ENCODE data around the gene BCL7C. TPM values are rescaled to one million over a fixed set of nuclear protein-coding genes. Genes with fewer than 3 reads are reported as not detected.

BCL7C gene
- total and polyA plus RNA-seq, 2 of the 13 experiments (the other 11 are each of a cell fraction or from before 2014, with no cell fraction given) = 17.7 to 33.8 TPM

GRCh38 chr16:30896889-30897733 lies 3.2 kb upstream of the BCL7C start (continued):
- TF ChIP-seq NR2F2 (IDR thresholded peaks at IDR 0.05; ENCODE audit: borderline replicate concordance, low read depth) (peak; percentile 44; the same call in 1 of the 2 replicates), ARNT2 (CRISPR knock-in tag; IDR thresholded peaks at IDR 0.05; ENCODE audit: low read depth) (no peak), ZNF552 (CRISPR knock-in tag; IDR thresholded peaks at IDR 0.05; ENCODE audit: borderline replicate concordance) (no peak), FOXJ3 (CRISPR knock-in tag; IDR thresholded peaks at IDR 0.05; ENCODE audit: borderline replicate concordance) (no peak), HDAC6 (IDR thresholded peaks at IDR 0.05; ENCODE audit: low read depth, low read length) (no peak), CENPT (CRISPR knock-in tag; IDR thresholded peaks at IDR 0.05; ENCODE audit: low read depth) (no peak), ZNF646 (CRISPR knock-in tag; IDR thresholded peaks at IDR 0.05) (no peak), KDM5A (IDR thresholded peaks at IDR 0.05; ENCODE audit: borderline replicate concordance, low read length) (no peak), DMAP1 (CRISPR knock-in tag; IDR thresholded peaks at IDR 0.05) (no peak), MAX (IDR thresholded peaks at IDR 0.05) (0 out of 2 replicates have a peak, but pooled peaks have one; percentile 34), SYNCRIP (IDR thresholded peaks at IDR 0.05; ENCODE audit: insufficient read depth, low read depth, low read length) (no peak), POLR2AphosphoS2 (IDR thresholded peaks at IDR 0.05; ENCODE audit: low read depth, low read length) (no peak)
- TF ChIP-seq, protein P1, sequence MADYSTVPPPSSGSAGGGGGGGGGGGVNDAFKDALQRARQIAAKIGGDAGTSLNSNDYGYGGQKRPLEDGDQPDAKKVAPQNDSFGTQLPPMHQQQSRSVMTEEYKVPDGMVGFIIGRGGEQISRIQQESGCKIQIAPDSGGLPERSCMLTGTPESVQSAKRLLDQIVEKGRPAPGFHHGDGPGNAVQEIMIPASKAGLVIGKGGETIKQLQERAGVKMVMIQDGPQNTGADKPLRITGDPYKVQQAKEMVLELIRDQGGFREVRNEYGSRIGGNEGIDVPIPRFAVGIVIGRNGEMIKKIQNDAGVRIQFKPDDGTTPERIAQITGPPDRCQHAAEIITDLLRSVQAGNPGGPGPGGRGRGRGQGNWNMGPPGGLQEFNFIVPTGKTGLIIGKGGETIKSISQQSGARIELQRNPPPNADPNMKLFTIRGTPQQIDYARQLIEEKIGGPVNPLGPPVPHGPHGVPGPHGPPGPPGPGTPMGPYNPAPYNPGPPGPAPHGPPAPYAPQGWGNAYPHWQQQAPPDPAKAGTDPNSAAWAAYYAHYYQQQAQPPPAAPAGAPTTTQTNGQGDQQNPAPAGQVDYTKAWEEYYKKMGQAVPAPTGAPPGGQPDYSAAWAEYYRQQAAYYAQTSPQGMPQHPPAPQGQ (CRISPR knock-in tag; IDR thresholded peaks at IDR 0.05; ENCODE audit: borderline replicate concordance) = no peak
- TF ChIP-seq, protein P2, sequence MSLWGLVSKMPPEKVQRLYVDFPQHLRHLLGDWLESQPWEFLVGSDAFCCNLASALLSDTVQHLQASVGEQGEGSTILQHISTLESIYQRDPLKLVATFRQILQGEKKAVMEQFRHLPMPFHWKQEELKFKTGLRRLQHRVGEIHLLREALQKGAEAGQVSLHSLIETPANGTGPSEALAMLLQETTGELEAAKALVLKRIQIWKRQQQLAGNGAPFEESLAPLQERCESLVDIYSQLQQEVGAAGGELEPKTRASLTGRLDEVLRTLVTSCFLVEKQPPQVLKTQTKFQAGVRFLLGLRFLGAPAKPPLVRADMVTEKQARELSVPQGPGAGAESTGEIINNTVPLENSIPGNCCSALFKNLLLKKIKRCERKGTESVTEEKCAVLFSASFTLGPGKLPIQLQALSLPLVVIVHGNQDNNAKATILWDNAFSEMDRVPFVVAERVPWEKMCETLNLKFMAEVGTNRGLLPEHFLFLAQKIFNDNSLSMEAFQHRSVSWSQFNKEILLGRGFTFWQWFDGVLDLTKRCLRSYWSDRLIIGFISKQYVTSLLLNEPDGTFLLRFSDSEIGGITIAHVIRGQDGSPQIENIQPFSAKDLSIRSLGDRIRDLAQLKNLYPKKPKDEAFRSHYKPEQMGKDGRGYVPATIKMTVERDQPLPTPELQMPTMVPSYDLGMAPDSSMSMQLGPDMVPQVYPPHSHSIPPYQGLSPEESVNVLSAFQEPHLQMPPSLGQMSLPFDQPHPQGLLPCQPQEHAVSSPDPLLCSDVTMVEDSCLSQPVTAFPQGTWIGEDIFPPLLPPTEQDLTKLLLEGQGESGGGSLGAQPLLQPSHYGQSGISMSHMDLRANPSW (CRISPR knock-in tag; IDR thresholded peaks at IDR 0.05; ENCODE audit: borderline replicate concordance) = no peak

All from HepG2 (cell line).